ENCODE measurements around the gene RRP12. TPM values are rescaled to one million over a fixed set of nuclear protein-coding genes. Genes with fewer than 3 reads are reported as not detected.
"Not testable (repeated sequence)": the region's sequence is repeated elsewhere in the genome, so short reads cannot be mapped to it uniquely, and the experiment has no call there.

RRP12 gene
- total RNA-seq, 1 donor from 2014 or later: 25.8 TPM

GRCh38 chr10:97407952-97408248, 6.8 kb upstream of the RRP12 start:
- no peak for ATAC-seq

GRCh38 chr10:97407211-97407951, 6.2 kb upstream of the RRP12 start:
- ATAC-seq: peak; percentile 84

DNA sequence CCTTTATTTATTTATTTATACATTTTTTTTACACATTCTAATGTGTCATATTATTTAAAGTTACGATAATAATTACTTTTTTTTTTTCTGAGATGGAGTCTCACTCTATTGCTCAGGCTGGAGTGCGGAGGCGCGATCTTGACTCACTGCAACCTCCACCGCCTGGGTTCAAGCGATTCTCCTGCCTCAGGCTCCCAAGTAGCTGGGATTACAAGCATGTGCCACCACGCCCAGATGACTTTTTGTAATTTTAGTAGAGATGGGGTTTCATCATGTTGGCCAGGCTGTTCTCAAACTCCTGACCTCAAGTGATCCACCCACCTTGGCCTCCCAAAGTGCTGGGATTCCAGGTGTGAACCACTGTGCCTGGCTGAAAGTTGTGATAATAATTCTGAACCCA, 5.3 kb upstream of the RRP12 start:
- not testable (repeated sequence) for ATAC-seq

DNA sequence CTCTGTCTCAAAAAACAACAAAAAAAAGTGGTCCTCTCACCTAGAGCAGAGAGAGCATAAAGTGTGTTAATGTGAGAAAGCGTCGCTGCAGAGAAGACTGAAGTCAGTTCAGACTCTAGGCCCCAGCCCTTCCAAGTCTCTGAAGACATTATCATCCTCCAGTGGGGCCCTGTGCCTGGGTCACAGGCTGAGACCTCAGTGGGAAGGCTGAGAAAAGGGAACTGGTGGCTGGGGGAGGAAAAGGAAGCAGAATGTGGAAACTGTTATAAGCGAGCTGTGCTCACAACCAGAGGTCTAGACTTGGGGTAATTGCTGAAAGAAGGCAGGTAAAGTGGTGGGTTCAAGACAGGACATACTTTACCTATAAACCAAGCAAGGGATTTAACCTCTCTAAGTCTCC, 4.9 kb upstream of the RRP12 start:
- ATAC-seq: no peak

DNA sequence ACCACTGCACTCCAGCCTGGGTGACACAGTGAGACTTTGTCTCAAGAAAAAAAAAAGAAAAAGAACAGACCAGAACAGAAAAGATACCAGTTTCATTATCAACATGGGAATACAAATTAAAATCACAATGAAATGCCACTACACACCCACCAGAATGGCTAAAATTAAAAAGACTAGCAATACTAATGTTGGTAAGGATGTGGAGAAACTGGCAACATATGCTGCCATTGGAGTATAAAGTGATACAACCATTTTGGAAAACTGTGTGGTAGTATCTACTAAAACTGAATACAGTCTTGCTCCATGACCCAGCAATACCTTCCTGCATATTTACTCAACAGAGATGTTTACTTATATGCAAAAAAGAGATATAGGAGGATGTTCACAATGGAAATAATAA, 2.9 kb upstream of the RRP12 start:
- ATAC-seq: no peak

DNA sequence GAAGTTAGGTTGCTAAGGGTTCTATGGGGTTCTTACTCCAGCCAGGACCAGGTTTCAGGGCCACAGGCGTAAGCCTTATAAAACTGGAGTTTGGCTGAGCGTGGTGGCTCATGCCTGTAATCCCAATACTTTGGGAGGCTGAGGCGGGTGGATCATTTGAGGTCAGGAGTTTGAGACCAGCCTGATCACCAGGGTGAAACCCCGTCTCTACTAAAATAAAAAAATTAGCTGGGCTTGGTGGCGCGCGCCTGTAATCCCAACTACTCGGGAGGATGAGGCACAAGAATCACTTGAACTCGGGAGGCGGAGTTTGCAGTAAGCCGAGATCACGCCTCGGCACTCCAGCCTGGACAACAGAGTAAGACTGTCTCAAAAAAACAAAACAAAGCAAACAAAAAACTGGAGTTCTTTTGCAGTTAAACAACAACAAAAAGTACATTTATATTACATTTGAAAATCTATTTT, 347 bp upstream of the RRP12 start:
- no peak for ATAC-seq

DNA sequence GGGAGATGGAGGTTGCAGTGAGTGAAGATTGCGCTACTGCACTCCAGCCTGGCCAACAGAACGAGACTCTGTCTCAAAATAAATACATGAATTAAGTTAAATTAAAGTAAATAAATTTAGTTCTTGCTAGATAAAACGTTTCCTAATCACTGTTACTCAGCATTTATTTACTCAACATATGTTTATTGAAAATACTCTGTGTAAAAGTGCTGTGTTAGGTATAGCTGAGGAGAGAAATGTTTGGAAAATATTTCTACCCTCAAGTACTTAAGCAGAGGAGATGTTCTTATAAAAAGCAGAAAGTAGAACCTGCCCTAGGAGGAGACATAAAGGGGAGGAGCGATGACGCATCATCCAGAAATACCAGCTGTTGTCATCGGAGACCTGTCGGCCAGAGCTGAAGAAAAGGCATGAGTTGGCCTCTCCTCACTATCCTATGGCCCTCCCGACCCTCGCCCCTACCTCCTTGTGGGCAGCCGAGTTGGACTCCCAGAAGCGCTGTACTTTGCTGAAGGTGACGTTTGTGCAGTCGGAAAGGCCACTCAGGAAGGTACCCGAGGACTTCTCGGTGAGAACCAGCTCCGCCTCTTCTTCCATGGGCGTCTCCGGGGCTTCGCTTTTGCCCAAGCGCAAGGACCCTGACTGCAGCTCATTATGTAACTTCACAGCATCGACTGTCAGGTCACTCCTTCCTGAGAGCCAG, 1.1 kb downstream of the RRP12 start:
- peak; percentile 75 for ATAC-seq

DNA sequence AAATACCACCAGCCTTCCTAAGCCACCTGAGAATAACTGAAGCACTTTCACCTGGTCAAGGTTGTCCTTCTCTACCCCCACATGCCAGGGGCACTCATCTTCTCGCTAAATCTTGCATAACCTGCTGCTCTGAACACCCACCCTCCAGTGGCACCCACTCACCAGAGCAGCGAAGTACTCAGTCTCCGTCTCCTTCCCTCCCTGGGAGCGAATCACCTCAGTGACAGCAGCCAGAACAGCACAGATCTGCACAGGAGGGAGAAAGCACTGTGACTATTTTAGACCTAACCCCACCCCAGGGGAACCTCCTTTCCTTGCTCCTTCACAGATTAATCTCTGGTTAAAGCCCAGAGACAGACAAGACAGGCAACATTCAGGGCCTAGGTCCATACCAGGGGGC, 5.1 kb downstream of the RRP12 start:
- ATAC-seq: no peak

- ATAC-seq: no peak
These were observed 8.0 kb downstream of the RRP12 start for GRCh38 chr10:97393034-97393573.

GRCh38 chr10:97390091-97390490, 11.0 kb downstream of the RRP12 start:
- ATAC-seq: peak; percentile 34

GRCh38 chr10:97388152-97388551, 13.0 kb downstream of the RRP12 start:
- ATAC-seq: no peak

GRCh38 chr10:97385565-97385964, 15.6 kb downstream of the RRP12 start:
- no peak for ATAC-seq

DNA sequence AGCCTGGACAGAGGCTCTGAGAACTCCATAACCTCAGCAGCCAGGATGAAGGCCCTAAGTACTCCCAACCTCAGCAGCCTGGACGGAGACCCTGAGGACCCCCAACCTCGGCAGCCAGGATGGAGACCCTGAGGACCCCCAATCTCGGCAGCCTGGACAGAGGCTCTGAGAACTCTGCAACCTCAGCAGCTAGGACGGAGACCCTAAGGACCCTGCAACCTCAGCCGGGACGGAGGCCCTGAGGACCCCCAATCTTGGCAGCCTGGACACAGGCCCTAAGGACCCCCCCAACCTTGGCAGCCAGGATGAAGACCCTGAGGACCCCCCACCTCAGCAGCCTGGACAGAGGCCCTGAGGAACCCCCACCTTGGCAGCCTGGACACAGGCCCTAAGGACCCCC, 16.5 kb downstream of the RRP12 start:
- no peak for ATAC-seq

GRCh38 chr10:97384156-97384555, 17.0 kb downstream of the RRP12 start:
- ATAC-seq: no peak

DNA sequence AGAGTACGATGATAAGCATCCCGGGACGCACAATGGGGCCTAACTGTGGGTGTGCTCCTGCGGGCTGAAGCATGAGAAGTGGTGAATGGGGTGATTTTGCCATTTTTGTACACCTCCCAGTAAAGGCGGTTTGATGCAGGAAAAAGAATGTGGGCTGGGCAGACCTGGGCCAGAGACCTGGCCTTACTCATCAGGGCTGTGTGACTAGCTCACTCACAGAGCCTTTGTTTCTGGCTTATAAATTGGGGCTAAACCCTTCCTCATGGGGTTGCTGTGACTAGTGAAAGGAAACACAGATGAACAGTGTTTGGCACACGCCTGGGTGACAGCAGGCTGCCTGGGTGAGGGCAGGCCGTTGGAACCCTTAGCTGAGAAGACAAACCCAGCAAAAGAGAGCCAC, 18.0 kb downstream of the RRP12 start:
- peak; percentile 94 for ATAC-seq

- ATAC-seq: no peak
These were observed 19.5 kb downstream of the RRP12 start for GRCh38 chr10:97381626-97382025.

DNA sequence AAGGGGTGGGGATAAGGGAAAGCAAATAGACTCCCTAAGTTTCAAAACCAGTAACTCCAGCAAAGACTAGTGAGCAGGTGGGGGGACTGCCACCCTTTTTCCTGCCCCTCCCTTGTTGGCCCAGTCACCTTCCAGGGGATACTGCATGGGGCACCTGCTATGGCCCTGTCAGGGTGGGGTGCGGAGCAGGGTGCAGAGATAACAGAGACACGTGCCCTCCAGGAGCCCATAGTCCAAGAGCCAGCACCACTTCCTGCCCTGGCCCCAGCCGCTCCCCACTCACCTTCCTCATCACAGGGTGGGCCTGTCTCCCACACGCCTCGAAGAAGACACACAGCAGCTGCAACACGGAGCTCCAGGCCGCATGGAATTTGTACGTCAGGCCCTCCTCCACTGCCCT, 20.6 kb downstream of the RRP12 start:
- ATAC-seq: no peak

DNA sequence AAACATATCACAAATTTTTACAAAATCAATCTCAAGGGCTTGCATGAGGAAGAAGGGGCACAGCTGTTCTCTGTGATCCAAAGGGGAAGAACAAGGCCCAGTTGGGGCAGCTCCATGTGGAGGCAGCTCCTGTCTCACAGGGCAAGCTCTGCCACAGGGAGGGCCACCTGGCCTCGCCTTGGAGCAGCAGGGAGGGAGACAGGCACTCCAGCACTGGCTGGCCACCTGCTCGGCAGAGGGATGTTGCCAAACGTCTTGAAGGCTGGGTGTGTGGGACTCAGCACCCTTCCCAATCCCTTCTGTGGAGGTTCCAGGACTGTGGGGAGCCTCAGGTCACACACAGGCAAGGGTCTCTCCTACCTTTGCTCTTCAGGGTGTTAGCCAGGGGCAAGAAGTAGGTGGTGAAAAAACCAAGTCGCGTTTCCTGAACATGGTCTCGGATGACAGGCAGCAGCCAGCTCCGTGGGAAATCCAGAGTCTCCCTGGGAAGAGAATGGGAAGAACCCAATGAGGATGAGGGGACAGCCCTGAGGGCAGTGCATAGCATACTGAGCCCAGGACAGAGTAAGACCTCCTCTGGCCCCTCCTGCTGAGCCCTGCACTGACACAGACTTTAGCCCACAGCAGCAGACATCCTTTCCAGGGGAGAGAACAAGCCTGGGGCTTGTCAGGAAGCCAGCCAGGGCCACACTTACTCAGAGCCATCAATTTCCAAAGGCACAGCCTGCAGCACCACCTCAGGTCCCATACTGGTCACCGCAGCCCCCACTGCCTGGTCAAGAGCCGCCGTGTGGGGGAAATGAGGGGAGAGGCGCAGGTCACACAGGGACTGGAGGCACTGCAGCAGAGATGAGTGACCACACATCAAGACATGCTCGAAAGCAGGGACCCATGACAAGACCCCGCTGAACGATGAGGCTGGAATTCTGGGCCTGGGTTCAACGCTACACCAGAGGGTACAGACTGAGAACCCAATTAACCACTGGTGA, 21.9 kb downstream of the RRP12 start:
- ATAC-seq: no peak

GRCh38 chr10:97376413-97376812, 24.7 kb downstream of the RRP12 start:
- ATAC-seq: no peak

DNA sequence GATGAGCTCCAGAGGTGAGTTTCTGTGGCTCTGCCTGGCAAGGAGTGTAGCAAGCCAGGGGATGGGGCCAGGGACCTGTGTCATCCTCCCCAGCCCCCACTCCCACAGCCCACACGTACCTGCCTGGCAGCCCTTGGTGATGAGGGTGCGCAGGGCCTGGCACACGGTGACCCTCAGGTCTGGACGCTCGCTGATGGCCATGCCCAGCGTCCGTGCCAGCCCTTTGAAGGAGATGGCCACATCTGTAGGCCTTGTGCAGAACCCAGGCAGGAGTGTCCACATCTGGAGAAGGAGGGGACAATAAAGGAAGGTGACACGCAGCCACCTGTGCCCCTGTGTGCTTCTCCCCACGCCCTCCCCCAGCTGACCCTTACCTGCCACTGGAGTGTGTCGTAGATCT, 27.7 kb downstream of the RRP12 start:
- ATAC-seq: no peak

DNA sequence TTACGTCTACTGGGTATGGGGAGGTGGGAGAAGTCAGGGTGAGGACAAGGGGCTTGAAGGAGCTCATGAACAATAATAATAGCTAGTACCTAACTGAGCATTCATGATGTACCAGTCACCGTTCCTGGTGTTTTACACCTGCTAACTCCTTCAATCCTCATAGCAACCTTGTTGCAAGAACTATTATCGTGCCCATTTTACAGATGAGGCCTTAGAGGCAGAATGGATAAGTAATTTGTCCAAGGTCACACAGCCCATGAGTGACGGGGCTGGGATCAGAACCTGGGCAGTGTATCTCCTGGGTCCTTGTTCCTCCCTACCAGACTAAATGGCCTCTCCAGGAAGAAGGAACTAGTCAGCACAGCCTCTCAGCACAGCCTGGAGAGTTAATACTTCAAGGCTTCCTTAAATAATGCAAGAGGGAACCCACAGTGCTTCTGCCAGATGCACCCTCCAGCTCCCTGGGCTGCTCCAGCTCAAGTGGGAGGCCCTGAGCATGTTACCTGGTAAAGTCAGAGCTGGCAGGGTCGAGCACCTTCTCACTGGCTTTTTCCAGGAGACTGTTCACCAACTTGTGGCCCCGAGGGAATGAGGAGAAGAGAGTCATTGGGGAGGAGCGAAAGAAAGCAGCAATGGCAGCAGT, 28.8 kb downstream of the RRP12 start:
- no peak for ATAC-seq

- ATAC-seq: no peak
These were observed 29.4 kb downstream of the RRP12 start for GRCh38 chr10:97371696-97372095.

Data from esophagus mucosa (tissue), 1 donor.